Activated naive CD8-positive, alpha-beta T cell treated with anti-CD3 and anti-CD28 coated beads, Interleukin-2, amount 50 U/mL, for 16 hours (primary cell): ENCODE results near the gene GPC6.

Experiments
- DNase-seq: peaks from one replicate; pipeline ENCODE4 v3.0.0-alpha.2; 2020; ENCODE audit warnings: low read depth, low spot score

GPC6 gene

GRCh38 chr13:93230261-93230855 is 3.8 kb downstream of the GPC6 start:
- DNase-seq = no peak

GRCh38 chr13:93231867-93232266 is 5.3 kb downstream of the GPC6 start:
- DNase-seq = no peak

- DNase-seq = no peak
These were observed 7.4 kb downstream of the GPC6 start for GRCh38 chr13:93233997-93234416.

- no peak for DNase-seq
These were observed 7.9 kb downstream of the GPC6 start for GRCh38 chr13:93234459-93234858.

- no peak for DNase-seq
These were observed 8.8 kb downstream of the GPC6 start for GRCh38 chr13:93235258-93236015.

GRCh38 chr13:93238711-93239110 is 12.1 kb downstream of the GPC6 start:
- no peak for DNase-seq

GRCh38 chr13:93243375-93244063 is 16.9 kb downstream of the GPC6 start:
- DNase-seq = no peak

- DNase-seq = no peak
These were observed 17.7 kb downstream of the GPC6 start for GRCh38 chr13:93244141-93244917.

GRCh38 chr13:93244918-93245280 is 18.3 kb downstream of the GPC6 start:
- DNase-seq = no peak

GRCh38 chr13:93246069-93246468 is 19.5 kb downstream of the GPC6 start:
- no peak for DNase-seq

GRCh38 chr13:93248627-93249047 is 22.0 kb downstream of the GPC6 start:
- no peak for DNase-seq

GRCh38 chr13:93249364-93250306 is 23.0 kb downstream of the GPC6 start:
- no peak for DNase-seq

- no peak for DNase-seq
These were observed 28.2 kb downstream of the GPC6 start for GRCh38 chr13:93254775-93255174.

GRCh38 chr13:93256998-93257397 is 30.4 kb downstream of the GPC6 start:
- no peak for DNase-seq

- DNase-seq = no peak
These were observed 33.0 kb downstream of the GPC6 start for GRCh38 chr13:93259527-93260080.

- DNase-seq = no peak
These were observed 34.0 kb downstream of the GPC6 start for GRCh38 chr13:93260591-93260990.

GRCh38 chr13:93262729-93263345 is 36.2 kb downstream of the GPC6 start:
- DNase-seq = no peak

- no peak for DNase-seq
These were observed 38.3 kb downstream of the GPC6 start for GRCh38 chr13:93264876-93265275.

- DNase-seq = no peak
These were observed 39.2 kb downstream of the GPC6 start for GRCh38 chr13:93265800-93266199.

GRCh38 chr13:93266681-93267080 is 40.1 kb downstream of the GPC6 start:
- no peak for DNase-seq
